Embryonic facial prominence (tissue), 1 donor: ENCODE measurements around the gene CNPPD1.
A peak's percentile ranks its signal among the peaks of the same experiment; 100 is the strongest.
"Not testable (repeated sequence)": the region's sequence is repeated elsewhere in the genome, so short reads cannot be mapped to it uniquely, and the experiment has no call there.

Experiments
- DNase-seq: peaks from one replicate; pipeline ENCODE4 v3.0.0-alpha.2; 2016; ENCODE audit errors: extremely low spot score

CNPPD1 gene

GRCh38 chr2:219207884-219208740 is 31.4 kb upstream of the CNPPD1 start:
- no peak for DNase-seq

GRCh38 chr2:219207134-219207883 is 30.6 kb upstream of the CNPPD1 start:
- DNase-seq, result no peak

- DNase-seq, result peak; percentile 88
Measured at GRCh38 chr2:219206328-219207133, 29.8 kb upstream of the CNPPD1 start, which contains the start of gene ZFAND2B. TSS of gene ZFAND2B (plus strand) at chr2:219206782. CDS start at chr2:219206988, 206 bp downstream.

- DNase-seq, result no peak
Measured at GRCh38 chr2:219205981-219206327, 29.2 kb upstream of the CNPPD1 start.

GRCh38 chr2:219205165-219205538 is 28.4 kb upstream of the CNPPD1 start:
- no peak for DNase-seq

GRCh38 chr2:219204425-219205164 is 27.9 kb upstream of the CNPPD1 start:
- no peak for DNase-seq

- DNase-seq, result not testable (repeated sequence)
Measured at GRCh38 chr2:219201331-219201730, 24.6 kb upstream of the CNPPD1 start.

- DNase-seq, result not testable (repeated sequence)
Measured at GRCh38 chr2:219200502-219201326, 24.0 kb upstream of the CNPPD1 start.

- no peak for DNase-seq
Measured at GRCh38 chr2:219199470-219200211, 22.9 kb upstream of the CNPPD1 start.

GRCh38 chr2:219198974-219199373 is 22.2 kb upstream of the CNPPD1 start:
- no peak for DNase-seq

GRCh38 chr2:219197388-219197787 is 20.7 kb upstream of the CNPPD1 start:
- no peak for DNase-seq

- no peak for DNase-seq
Measured at GRCh38 chr2:219186754-219187456, 10.2 kb upstream of the CNPPD1 start.

GRCh38 chr2:219184121-219184520 is 7.4 kb upstream of the CNPPD1 start:
- no peak for DNase-seq

GRCh38 chr2:219183151-219183772 is 6.5 kb upstream of the CNPPD1 start:
- no peak for DNase-seq

- no peak for DNase-seq
Measured at GRCh38 chr2:219182331-219183150, 5.8 kb upstream of the CNPPD1 start.

- DNase-seq, result no peak
Measured at GRCh38 chr2:219181531-219181930, 4.8 kb upstream of the CNPPD1 start.

- no peak for DNase-seq
Measured at GRCh38 chr2:219180961-219181360, 4.2 kb upstream of the CNPPD1 start.
